Gastrocnemius medialis (tissue), 4 donors: ENCODE measurements around the gene IL1A.

ENCODE experiments used
- CTCF ChIP-seq, 5 experiments: fragments of 450-650 bp in 3 of 5; fragments of 200-600 bp in 2 of 5; sonication (generic) in 2 of 5; IDR thresholded peaks in 4 of 5; conservative IDR thresholded peaks in 1 of 5; 1 replicate in 4 of 5; 2 replicates in 1 of 5; pipeline ENCODE4 v1.5.1; 2016 to 2019; ENCODE audit warnings: antibody characterized with exemption in 5 of 5, mild to moderate bottlenecking in 3 of 5, moderate library complexity in 3 of 5
- POLR2A ChIP-seq, 2 donors: fragments of 450-650 bp; IDR thresholded peaks; one replicate each; pipeline ENCODE4 v1.6.1; 2017; ENCODE audit warnings: antibody characterized with exemption in 2 of 2, mild to moderate bottlenecking in 2 of 2, moderate library complexity in 2 of 2

GRCh38 chr2:112825706-112826105, 41.4 kb upstream of the IL1A start:
- TF ChIP-seq CTCF (IDR thresholded peaks at IDR 0.05 in 4 of 5, conservative IDR thresholded peaks at IDR 0.05 in 1 of 5), result no peak
- TF ChIP-seq POLR2A (IDR thresholded peaks at IDR 0.05), result no peak
